Measurements from ENCODE around the gene PDE4B.
"Not testable (repeated sequence)": the region's sequence is repeated elsewhere in the genome, so short reads cannot be mapped to it uniquely, and the experiment has no call there.

The PDE4B gene

GRCh38 chr1:65953170-65953569, 160.5 kb downstream of the PDE4B start:
- DNase-seq (ENCODE audit: low read depth): no peak

- DNase-seq (ENCODE audit: low read depth): no peak
Measured at GRCh38 chr1:65955071-65955470, 162.4 kb downstream of the PDE4B start.

GRCh38 chr1:65955503-65955902, 162.8 kb downstream of the PDE4B start:
- DNase-seq (ENCODE audit: low read depth): no peak

GRCh38 chr1:65958561-65959350, 166.1 kb downstream of the PDE4B start:
- DNase-seq (ENCODE audit: low read depth): no peak

GRCh38 chr1:65959896-65960567, 167.3 kb downstream of the PDE4B start:
- DNase-seq (ENCODE audit: low read depth): no peak

- no peak for DNase-seq (ENCODE audit: low read depth)
Measured at GRCh38 chr1:65963156-65963888, 170.6 kb downstream of the PDE4B start.

GRCh38 chr1:65964123-65964522, 171.4 kb downstream of the PDE4B start:
- no peak for DNase-seq (ENCODE audit: low read depth)

GRCh38 chr1:65965112-65965996, 172.7 kb downstream of the PDE4B start:
- DNase-seq (ENCODE audit: low read depth): no peak

GRCh38 chr1:65967492-65967891, 174.8 kb downstream of the PDE4B start:
- DNase-seq (ENCODE audit: low read depth): not testable (repeated sequence)

- DNase-seq (ENCODE audit: low read depth): no peak
Measured at GRCh38 chr1:65971547-65971946, 178.9 kb downstream of the PDE4B start.

GRCh38 chr1:65975708-65976107, 183.0 kb downstream of the PDE4B start:
- DNase-seq (ENCODE audit: low read depth): no peak

- no peak for DNase-seq (ENCODE audit: low read depth)
Measured at GRCh38 chr1:65979136-65980044, 186.7 kb downstream of the PDE4B start.

- DNase-seq (ENCODE audit: low read depth): no peak
Measured at GRCh38 chr1:65980237-65980636, 187.5 kb downstream of the PDE4B start.

- no peak for DNase-seq (ENCODE audit: low read depth)
Measured at GRCh38 chr1:65983500-65983899, 190.8 kb downstream of the PDE4B start.

- no peak for DNase-seq (ENCODE audit: low read depth)
Measured at GRCh38 chr1:65985393-65986066, 192.8 kb downstream of the PDE4B start.

- no peak for DNase-seq (ENCODE audit: low read depth)
Measured at GRCh38 chr1:65986146-65986545, 193.5 kb downstream of the PDE4B start.

GRCh38 chr1:65990161-65990560, 197.5 kb downstream of the PDE4B start:
- DNase-seq (ENCODE audit: low read depth): no peak

- DNase-seq (ENCODE audit: low read depth): no peak
Measured at GRCh38 chr1:65991694-65992093, 199.0 kb downstream of the PDE4B start.

- DNase-seq (ENCODE audit: low read depth): no peak
Measured at GRCh38 chr1:65992165-65992821, 199.6 kb downstream of the PDE4B start.
